ENCODE results near the gene ESF1.

Gene ESF1

DNA sequence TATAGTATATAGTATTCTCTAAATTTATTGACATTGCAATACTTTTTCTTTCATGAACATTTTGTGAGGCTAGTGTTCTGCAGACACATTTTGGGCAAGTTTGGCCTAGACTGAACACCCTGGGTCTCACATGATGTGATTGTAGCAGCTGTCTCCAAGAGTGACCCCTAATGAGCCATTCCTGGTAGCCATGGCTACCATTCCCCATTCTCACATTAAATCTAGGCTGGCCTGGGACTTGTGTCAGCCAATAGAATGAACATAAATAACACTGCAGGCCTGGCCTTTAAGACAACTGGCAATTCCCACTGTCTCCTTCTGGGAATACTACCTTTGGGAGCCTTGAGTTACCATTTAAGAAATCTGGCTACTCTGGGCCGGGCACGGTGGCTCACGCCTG, 108.0 kb downstream of the ESF1 start:
- in situ Hi-C loops (cut with HindIII; ENCODE audit: low pct_unique_long_range_greater_than_20kb, low sequenced_read_pairs) = no loop called here
- TF ChIP-seq JUND (IDR thresholded peaks at IDR 0.05; ENCODE audit: low read depth) = no peak
- no peak for DNase-seq (ENCODE audit: low read depth in 1 of 2, low spot score in 1 of 2)

DNA sequence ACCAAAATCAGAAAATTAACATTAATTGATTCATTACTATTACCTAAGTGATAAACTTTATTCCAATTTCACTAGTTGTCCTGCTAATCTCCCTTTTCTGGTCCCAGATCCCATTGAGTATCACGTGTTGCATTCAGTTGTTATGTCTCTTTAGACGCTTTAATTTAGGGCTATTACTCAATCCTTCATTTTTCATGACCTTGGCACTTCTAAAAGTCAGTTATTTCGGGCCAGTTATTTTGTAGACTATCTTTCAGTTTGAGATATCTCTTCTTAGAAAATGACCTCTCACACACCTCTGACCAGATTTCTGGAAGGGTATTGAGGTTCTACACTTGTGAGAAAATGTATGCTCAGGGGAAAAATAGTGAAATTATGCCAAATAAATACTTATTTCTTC, 112.0 kb downstream of the ESF1 start:
- in situ Hi-C loops (cut with HindIII; ENCODE audit: low pct_unique_long_range_greater_than_20kb, low sequenced_read_pairs) = no loop called here
- DNase-seq (ENCODE audit: low read depth in 1 of 2, low spot score in 1 of 2) = no peak
- no peak for TF ChIP-seq JUND (IDR thresholded peaks at IDR 0.05; ENCODE audit: low read depth)

GRCh38 chr20:13671916-13672378, 112.8 kb downstream of the ESF1 start:
- TF ChIP-seq JUND (IDR thresholded peaks at IDR 0.05; ENCODE audit: low read depth) = no peak
- in situ Hi-C loops (cut with HindIII; ENCODE audit: low pct_unique_long_range_greater_than_20kb, low sequenced_read_pairs) = no loop called here
- DNase-seq (ENCODE audit: low read depth in 1 of 2, low spot score in 1 of 2) = no peak

GRCh38 chr20:13671512-13671911, 113.2 kb downstream of the ESF1 start:
- no peak for DNase-seq (ENCODE audit: low read depth in 1 of 2, low spot score in 1 of 2)
- in situ Hi-C loops (cut with HindIII; ENCODE audit: low pct_unique_long_range_greater_than_20kb, low sequenced_read_pairs) = no loop called here
- no peak for TF ChIP-seq JUND (IDR thresholded peaks at IDR 0.05; ENCODE audit: low read depth)

- in situ Hi-C loops (cut with HindIII; ENCODE audit: low pct_unique_long_range_greater_than_20kb, low sequenced_read_pairs) = no loop called here
- DNase-seq (ENCODE audit: low read depth in 1 of 2, low spot score in 1 of 2) = no peak
- no peak for TF ChIP-seq JUND (IDR thresholded peaks at IDR 0.05; ENCODE audit: low read depth)
These were observed 114.6 kb downstream of the ESF1 start for GRCh38 chr20:13670160-13670559.

- no peak for DNase-seq (ENCODE audit: low read depth in 1 of 2, low spot score in 1 of 2)
- no peak for TF ChIP-seq JUND (IDR thresholded peaks at IDR 0.05; ENCODE audit: low read depth)
- in situ Hi-C loops (cut with HindIII; ENCODE audit: low pct_unique_long_range_greater_than_20kb, low sequenced_read_pairs) = no loop called here
These were observed 118.9 kb downstream of the ESF1 start for GRCh38 chr20:13665709-13666395.

All from T47D (cell line).